ENCODE results near the gene HCFC2. TPM values are rescaled to one million over a fixed set of nuclear protein-coding genes. Genes with fewer than 3 reads are reported as not detected.

HCFC2 gene
- total RNA-seq, 6 experiments from 2014 or later, result 7.3 to 12.7 (median 9.7) TPM

DNA sequence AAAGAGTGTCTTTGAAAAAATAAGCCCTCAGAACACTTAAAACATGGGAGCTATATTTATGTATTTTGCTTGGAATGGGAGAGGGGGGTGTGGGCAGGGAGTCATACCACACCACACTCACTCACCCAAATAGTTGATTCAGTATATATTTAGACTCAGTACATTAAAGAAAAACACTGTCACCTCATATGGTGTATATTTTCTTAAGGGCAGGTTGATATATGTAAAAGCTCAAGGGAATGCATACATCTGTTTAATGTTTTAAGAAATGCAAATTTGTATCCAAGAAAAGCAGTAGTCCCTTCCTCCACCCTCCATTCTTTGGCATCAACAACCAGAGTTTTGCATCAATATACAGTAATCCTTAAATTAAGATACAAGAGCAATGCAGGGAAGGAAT is 72.2 kb downstream of the HCFC2 start:
- intact Hi-C loops (cut with DNase I), result no loop called here
- Histone ChIP-seq H3K27me3 (no peaks in the 10 kb centered on the region), H3K36me3 (no peaks in the 10 kb centered on the region), H3K4me1 (peaks cover 0 to 36% (median 18%) of the 10 kb centered on the region in 4 donors), H3K27ac (peak overlapping the region; percentile 80 to 89 (median 84)), H3K9me3 (no peaks in the 10 kb centered on the region), H3K4me3 (peak overlapping the region; percentile 62 to 81 (median 76))
- no peak for ATAC-seq
- no peak for TF ChIP-seq POLR2A (IDR thresholded peaks at IDR 0.05)
- TF ChIP-seq, protein P1, sequence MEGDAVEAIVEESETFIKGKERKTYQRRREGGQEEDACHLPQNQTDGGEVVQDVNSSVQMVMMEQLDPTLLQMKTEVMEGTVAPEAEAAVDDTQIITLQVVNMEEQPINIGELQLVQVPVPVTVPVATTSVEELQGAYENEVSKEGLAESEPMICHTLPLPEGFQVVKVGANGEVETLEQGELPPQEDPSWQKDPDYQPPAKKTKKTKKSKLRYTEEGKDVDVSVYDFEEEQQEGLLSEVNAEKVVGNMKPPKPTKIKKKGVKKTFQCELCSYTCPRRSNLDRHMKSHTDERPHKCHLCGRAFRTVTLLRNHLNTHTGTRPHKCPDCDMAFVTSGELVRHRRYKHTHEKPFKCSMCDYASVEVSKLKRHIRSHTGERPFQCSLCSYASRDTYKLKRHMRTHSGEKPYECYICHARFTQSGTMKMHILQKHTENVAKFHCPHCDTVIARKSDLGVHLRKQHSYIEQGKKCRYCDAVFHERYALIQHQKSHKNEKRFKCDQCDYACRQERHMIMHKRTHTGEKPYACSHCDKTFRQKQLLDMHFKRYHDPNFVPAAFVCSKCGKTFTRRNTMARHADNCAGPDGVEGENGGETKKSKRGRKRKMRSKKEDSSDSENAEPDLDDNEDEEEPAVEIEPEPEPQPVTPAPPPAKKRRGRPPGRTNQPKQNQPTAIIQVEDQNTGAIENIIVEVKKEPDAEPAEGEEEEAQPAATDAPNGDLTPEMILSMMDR (IDR thresholded peaks at IDR 0.05), result no peak
- DNase-seq, result no peak

DNA sequence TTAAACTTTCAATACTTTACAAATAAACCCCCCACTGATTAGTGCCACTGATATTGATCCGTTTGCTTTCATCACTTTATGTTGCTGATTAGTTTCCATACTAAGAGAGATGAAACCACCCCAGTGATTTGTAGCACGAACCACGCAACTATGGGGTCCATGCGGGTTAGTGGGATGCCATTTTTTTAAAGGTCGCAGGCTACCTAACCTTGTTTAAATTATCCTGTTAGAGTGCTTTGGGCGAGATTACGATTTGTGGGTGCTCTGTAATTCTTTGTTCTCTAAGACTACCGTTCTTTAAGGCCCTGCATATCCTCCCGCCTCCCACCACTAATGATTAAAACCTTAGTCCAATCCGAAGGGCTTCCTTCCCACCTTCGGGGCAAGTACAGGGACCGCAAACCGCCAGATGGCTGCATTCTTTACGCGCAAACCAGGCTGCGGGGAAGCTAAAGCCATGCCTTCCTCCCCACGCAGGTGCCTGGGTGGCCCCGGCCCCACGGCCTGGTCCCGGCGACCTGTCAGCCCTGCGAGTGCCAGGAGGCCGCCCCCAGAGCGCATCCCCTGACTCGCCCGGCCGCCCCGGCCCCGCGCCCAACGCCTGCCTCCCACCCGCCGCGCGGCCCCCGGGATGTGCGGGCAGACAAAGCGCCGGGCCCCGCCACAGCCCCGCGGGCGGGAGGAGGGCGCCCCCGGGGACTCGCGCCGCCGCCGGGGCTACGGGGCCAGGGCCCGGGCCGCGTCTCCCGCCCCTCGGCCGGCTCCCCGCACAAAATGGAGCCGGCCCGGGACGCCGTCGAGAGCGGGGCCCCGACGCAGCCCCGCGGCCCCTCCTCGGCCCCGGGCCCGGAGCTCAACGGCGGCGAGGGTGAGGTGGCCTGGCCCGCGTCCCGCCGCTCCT is 72.9 kb downstream of the HCFC2 start:
- ATAC-seq, result peak; percentile 5 to 23 (median 11)
- no peak for TF ChIP-seq POLR2A (IDR thresholded peaks at IDR 0.05)
- TF ChIP-seq, protein P1 (IDR thresholded peaks at IDR 0.05), result no peak
- H3K4me1 ChIP-seq, result peaks cover 0 to 29% (median 14%) of the 10 kb centered on the region in 4 donors
- H3K27me3 ChIP-seq, result no peaks in the 10 kb centered on the region
- WGBS (ENCODE audit: insufficient coverage, low coverage, low lambda C conversion rate, missing lambda C conversion rate), result under 1% methylated on average over 25 of the region's 78 CpGs
- H3K9me3 ChIP-seq, result no peaks in the 10 kb centered on the region
- intact Hi-C loops (cut with DNase I), result no loop called here
- H3K36me3 ChIP-seq, result no peaks in the 10 kb centered on the region
- H3K27ac ChIP-seq, result peak overlapping the region; percentile 80 to 89 (median 84)
- peak; percentile 50 to 69 (median 62) for DNase-seq
- H3K4me3 ChIP-seq, result peak overlapping the region; percentile 62 to 81 (median 76)

DNA sequence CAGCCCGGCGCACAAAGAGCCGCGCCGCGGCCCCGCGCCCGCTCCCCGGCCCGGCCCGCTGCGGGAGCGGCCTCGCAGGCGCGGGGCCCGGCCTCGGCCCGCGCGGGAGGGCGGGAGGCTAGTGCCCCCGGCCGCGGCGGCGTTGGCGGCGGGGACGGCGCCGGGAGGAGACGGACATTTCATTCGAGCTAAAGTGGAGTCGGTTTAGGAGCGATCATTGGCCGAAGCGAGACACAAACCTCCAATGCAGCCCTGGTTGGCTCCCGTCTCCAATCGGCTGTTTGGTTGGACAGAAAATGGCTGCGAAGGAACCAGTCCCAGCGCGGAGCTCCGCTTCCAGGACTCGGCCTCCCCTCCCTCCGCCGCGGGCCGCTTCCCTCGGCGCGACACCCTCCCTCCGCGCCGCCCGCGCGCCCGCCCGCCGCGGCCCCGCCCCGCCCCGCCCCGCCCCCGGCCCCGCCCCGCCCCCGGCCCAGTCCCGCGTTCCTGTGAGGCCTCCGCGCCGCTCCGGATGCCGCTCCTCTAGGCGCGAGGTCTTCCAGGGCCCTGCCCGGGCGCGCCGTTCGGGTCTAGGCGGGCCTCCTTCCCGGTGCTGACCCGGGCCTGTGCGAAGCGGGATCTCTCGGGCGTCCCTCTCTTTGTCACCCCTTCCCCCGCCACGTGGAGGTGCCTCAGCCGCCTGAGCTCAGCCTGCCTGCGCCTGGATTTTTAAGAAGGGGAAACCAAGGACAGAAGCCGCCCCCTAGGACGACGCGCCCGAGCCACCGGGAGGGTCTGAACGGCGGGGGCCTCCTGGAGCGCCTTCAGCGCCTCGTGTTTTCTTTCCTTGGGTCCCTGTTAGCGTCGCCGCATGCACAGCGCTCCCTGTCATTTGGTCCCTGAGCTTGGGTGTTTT is 73.8 kb downstream of the HCFC2 start, which contains the start of gene NFYB:
TSS of gene NFYB (minus strand) at position 309 of the 895 bp plus-strand sequence. CDS start 2,757 bp downstream, outside the sequence.
- peak; percentile 93 to 97 (median 96) for ATAC-seq

DNA sequence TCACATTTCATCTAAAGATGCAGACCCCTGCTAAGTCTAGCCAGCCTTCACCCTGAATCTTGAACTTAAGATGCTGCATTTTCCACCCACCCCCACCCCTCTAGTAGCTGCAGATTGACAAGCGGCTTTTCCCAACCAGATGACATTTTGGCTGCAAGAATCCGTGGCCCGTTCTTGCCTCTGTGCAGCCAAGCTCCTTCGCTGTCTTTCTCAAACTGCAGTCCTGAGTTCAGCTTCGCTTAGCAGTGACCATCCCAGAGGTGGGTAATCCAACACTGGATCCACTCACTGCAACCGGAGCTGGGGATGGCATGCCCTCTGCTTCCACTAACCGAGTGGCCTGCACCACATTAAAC is 74.4 kb downstream of the HCFC2 start:
- no peak for DNase-seq
- no peaks in the 10 kb centered on the region for H3K9me3 ChIP-seq
- no peaks in the 10 kb centered on the region for H3K27me3 ChIP-seq
- peaks cover 0 to 14% (median 4%) of the 10 kb centered on the region in 4 donors for H3K4me1 ChIP-seq
- peak overlapping the region in 1 of 3 donors; percentile 49 for H3K27ac ChIP-seq
- no peaks in the 10 kb centered on the region for H3K36me3 ChIP-seq
- intact Hi-C loops (cut with DNase I), result no loop called here
- ATAC-seq, result no peak
- TF ChIP-seq, protein P1 (IDR thresholded peaks at IDR 0.05), result no peak
- TF ChIP-seq POLR2A (IDR thresholded peaks at IDR 0.05), result no peak
- 90% methylated on average over 1 of the region's 7 CpGs for WGBS (ENCODE audit: insufficient coverage, low coverage, low lambda C conversion rate, missing lambda C conversion rate)
- H3K4me3 ChIP-seq, result peak overlapping the region in 1 of 3 donors; percentile 32

More for the DNA sequence above, 73.8 kb downstream of the HCFC2 start, which contains the start of gene NFYB:
- H3K9me3 ChIP-seq, result no peaks in the 10 kb centered on the region
- WGBS (ENCODE audit: insufficient coverage, low coverage, low lambda C conversion rate, missing lambda C conversion rate), result 22% methylated on average over 15 of the region's 111 CpGs
- DNase-seq, result peak; percentile 95 to 97 (median 96)
- TF ChIP-seq, protein P1 (IDR thresholded peaks at IDR 0.05), result no peak
- peak; percentile 76 for TF ChIP-seq POLR2A (IDR thresholded peaks at IDR 0.05)
- H3K27me3 ChIP-seq, result no peaks in the 10 kb centered on the region
- H3K36me3 ChIP-seq, result no peaks in the 10 kb centered on the region
- peak within 1 kb of the TSS; percentile 80 to 89 (median 84) for H3K27ac ChIP-seq
- peaks cover 0 to 20% (median 7%) of the 10 kb centered on the region in 4 donors for H3K4me1 ChIP-seq
- intact Hi-C loops (cut with DNase I), result no loop called here
- peak within 1 kb of the TSS; percentile 62 to 81 (median 76) for H3K4me3 ChIP-seq
